HG02884 (cell line): Measurements from ENCODE around the gene BAD.

Experiments used
- ATAC-seq: cut with Tn5 transposase; IDR thresholded peaks from one replicate; pipeline ENCODE4 v1.9.1; 2021; ENCODE audit warnings: mild to moderate bottlenecking, moderate library complexity; ENCODE audit not compliant: unreplicated experiment

The BAD gene

DNA sequence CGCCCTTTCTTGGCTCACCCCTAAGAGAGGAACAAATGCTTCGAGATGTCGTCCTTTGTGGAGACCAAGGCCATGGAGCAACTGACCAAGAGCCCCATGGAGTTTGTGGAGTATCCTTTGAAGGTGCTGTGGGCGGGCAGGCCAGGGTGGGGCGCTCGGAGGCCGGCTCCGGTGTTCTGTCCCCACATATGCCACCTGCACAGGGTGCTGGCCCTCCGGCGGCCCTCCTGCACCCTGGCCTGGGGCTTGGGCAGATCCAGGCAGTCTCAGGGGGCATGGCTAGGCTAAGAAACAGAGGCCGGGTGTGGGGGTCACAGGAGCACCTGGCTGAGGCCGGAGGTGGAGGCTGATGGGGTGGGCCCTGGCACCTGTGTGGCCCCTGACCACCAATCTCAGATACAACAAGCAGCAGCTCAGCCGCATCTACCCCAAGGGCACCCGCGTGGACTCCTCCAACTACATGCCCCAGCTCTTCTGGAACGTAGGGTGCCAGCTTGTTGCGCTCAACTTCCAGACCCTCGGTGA lies 22.8 kb downstream of the BAD start:
- no peak for ATAC-seq

DNA sequence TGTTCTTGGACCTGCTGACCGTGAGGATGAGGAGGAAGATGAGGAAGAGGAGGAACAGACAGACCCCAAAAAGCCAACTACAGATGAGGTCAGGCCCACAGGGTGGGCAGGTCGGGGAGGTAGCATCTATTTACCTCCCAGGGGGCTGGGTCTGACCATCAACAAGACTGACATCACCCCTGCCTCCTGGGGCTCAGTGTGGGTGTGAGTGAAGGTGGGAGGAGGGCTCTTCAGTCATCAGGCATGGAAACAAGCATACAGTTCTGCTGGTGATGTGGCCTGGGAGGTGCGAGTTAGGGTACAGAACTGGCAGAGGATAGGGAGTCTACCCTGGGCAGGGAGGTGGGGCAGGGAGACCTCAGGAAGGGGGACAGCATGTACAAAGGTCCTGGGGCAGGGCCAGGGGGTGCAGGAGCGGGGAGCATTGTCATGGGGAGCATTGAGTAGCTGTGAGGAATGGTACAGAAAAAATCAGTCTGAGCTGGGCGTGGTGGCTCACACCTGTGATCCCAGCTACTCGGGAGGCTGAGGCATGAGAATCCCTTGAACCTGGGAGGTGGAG lies 24.2 kb downstream of the BAD start:
- no peak for ATAC-seq

DNA sequence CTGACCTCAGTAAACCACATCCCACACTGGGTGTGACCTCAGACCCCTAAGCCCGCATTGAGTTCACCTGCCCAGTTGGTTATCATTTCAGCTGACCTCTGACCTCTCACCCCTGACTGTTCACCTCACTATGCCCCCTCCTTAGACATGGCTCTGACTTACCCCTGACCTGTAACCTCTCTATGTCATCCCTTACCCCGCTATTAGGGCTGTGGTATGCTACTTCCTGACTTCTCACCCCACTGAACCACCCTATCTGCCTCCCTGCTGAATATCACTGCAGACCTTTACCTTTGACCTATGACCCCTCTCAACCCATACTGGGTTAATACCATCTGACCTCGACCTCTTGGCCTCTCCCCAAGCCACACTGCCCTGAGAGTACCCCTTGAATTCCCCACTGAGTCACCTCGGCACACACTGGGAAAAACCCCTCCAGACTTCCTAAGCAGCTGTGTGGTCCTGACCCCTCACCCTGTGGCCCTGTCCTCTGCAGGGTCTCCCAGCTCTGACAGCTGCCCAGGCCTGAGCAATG lies 24.9 kb downstream of the BAD start:
- no peak for ATAC-seq

DNA sequence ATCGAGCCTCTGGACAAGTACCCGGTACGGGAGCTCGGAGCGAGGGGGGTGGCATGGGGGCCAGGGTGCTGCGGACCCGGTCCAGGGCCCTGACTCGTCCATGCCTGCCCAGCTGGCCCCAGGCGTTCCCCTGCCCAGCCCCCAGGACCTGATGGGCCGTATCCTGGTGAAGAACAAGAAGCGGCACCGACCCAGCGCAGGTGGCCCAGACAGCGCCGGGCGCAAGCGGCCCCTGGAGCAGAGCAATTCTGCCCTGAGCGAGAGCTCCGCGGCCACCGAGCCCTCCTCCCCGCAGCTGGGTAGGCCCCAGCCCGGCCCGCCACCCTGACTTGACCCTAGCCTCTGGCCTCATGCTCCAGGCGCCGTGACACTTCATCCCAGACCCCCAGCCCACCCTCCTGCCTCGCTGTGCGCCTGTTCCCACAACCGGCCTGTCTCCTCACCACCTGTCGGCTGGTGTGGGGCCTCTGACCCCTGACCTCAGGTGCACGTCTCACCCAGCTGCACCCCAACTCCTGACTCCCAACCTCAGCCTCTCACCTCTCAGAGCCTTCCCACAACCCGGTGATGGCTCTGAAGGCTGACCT lies 25.4 kb downstream of the BAD start:
- ATAC-seq = no peak

DNA sequence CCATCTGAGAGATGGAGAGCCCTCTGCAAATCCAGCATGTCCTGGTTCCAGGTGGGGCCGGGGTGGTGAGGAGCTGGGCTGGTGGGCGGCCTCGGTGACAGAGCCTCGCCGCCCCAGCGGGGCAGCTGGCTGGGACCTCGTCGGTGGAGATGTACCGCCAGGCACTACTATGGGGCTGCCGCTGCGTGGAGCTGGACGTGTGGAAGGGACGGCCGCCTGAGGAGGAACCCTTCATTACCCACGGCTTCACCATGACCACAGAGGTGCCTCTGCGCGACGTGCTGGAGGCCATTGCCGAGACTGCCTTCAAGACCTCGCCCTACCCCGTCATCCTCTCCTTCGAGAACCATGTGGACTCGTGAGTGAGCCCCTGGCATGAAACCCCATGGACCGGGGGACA lies 26.1 kb downstream of the BAD start:
- ATAC-seq = no peak

DNA sequence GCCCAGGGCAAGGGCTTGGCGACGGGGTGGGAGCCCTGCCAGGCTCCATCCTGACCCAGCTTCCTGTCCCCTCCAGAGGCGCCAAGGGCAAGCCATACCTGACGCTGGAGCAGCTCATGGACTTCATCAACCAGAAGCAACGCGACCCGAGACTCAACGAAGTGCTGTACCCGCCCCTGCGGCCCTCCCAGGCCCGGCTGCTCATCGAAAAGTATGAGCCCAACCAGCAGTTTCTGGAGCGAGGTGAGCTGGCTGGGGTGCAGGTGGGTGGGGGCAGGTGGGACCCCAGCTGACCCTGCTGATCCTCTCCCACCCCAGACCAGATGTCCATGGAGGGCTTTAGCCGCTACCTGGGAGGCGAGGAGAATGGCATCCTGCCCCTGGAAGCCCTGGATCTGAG lies 28.2 kb downstream of the BAD start:
- no peak for ATAC-seq

DNA sequence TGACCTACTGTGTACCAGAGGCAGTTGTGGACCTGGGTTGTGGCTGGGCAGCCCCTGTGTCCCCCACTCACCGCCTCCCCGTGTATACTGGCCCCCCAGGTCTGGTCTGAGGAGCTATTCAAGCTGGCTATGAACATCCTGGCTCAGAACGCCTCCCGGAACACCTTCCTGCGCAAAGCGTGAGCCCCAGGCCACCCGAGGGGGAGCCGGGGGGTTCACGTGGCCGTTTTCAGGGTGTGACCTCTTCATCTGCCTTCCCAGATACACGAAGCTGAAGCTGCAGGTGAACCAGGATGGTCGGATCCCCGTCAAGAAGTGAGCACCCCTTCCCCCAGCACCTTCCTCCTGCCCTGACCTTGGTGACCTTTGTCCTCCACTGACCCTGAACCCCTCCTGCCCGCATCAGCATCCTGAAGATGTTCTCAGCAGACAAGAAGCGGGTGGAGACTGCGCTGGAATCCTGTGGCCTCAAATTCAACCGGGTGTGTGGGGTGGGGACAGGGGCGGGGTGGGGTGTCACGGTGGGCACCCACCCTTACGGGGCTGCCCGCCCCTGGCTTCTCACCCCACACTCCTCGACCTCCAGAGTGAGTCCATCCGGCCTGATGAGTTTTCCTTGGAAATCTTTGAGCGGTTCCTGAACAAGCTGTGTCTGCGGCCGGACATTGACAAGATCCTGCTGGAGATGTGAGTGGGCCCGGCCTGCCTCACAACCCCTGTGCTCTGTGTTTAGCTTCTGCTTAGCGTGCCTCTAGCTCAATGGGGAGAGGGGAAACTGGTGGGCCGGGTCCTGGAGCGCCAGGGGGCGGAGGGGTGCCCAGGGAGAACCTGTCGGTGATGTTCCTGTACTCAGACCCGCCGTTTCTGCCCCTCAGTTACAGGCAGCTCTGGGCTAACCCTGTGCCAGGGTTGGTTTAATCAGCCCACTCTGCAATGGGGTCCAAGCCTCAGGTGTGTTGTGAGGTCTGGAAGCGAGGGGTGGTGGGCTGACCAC lies 29.0 kb downstream of the BAD start:
- ATAC-seq = no peak

DNA sequence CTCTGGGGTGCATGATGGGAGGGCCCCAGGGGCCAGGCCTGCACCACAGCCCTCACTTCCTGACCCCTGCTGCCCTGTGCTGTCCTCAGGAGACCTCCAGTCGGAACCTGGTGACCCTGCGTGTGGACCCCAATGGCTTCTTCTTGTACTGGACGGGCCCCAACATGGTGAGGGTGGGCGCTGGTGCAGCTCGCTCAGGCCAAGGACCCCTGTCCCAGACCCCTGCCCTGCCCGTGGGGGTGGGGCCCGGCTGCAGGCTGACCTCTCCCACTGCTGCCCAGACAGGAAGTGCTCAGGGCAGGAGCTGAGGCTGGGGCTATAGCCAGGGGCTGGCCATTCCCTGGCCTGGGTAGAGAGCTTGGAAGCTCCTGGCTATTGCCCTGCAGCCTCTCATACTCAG lies 30.1 kb downstream of the BAD start:
- no peak for ATAC-seq

DNA sequence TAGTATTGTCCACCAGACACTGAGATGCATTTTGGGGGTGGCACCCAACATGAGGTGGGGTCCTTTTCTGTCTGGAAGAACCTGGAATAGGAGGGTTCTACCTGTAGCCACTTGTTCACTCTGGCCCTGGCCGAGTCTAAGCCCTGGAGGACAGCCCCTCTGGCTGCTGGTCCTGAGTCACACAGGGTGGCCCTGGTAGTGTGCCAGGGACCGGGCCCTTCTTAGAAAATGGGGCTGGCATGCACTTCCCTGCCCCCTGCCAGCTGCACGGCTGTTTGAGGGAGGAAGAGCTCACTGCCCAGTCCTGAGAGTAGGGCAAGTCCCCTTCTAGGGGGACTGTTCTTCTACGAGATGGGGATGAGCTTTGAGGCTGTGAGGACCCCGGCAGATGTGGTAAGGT lies 31.0 kb downstream of the BAD start:
- ATAC-seq = no peak

DNA sequence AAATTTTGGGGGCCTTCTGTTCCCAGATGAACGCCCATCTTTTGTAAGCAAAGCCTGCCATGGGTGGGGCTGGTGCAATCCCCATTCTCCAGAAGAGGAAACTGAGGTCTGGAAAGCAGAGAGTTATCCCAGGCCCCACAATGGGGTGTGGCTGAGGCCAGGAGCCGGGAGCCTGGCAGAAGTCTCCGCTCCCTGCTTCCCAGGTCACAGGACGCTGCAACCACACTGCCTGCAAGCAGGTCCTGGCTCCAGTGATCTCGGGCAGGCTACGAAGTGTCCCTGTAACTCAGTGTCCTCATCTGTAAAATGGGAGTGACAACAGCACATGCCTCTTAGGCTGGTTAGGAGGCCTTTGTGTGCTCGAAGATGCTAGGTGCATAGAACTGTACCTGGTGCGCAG lies 31.4 kb downstream of the BAD start:
- ATAC-seq = no peak

DNA sequence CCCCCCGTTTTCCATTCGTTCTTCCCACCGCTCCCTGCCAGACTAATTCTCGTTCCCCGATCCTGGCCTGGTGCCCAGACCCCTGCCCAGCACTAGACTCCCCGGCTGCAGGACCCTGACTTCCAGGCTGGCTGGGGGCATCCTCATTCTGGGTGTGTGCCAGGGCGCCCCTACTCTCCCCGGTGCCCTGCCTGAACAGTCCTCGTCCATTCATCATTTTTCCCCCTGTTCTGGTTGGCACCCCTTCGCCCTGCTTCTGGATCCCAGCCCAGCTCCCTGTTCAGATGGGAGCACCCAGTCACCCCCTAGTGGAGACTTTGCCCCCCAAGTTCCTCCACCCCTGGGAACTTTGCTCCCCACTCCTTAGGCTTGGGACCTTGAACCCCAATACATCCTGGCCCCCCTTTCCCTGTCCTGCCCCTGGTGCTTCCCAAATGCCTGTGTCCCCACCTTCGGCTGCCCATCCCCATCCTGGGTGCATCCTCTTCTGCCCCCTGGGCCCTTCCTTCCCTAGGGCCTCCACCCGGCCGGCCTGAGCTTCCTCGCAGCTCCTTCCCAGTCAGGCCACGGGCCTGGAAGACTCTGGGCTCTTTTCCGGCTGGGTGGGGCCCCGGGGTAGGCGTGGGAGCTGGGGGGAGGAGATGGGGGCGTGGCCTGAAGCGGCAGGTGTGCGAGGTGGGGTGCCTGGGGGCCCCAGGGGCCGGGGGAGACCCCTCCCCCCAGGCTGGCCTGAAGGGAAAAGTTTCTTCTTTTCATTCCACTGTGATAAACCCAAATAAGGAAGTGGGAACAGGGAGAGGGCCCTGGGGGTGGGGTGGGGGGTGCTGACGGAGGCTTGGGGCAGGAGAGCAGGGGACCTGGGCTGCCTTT lies 32.2 kb downstream of the BAD start:
- ATAC-seq = no peak

DNA sequence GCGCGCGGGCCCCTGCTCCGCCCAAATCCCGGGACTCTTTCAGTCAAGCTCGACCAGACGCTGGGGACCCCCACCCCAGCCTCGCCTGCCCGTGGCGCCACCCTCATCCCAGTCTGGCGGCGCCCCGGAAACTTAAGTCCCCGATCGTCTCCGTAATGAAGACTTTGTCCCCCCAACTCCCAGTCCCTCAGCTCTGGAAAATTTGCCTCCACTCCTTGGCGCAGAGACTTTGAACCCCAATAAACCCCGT lies 32.8 kb downstream of the BAD start:
- no peak for ATAC-seq

DNA sequence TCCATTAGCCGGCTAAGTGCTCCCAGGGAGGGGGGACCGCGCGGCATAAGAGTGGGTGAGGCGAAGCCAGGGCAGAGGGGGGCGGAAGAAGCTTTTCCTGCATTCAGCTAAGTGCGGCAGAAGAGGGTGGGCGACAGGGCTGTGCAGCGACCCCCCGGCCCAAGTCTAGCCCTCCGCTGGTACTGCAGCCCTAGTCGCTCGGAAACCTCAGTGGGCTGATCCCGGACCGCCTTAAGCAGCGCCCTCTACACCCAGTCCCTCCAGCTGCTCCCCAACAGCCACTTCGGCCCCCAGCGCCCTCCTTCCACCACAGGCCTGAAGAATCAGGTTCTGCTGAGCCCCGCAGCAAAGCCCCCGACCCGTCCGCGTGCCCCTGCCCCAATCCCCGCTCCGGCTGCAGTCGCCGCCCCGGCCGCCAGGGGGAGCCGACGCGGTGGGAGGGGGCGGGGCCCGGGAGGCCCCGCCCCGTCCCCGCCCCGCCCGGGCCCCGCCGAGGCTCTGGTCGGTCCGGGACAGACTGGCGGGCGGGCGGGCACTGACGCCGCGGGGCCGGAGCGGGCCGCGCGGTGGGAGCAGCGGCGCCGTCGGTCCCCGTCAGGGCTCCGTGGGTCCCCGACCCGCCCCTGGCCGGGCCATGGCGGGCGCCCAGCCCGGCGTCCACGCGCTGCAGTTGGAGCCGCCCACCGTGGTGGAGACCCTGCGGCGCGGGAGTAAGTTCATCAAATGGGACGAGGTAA lies 33.3 kb downstream of the BAD start, which contains the start of gene PLCB3:
PLCB3 (plus strand) TSS at position 515 of the 737 bp plus-strand sequence; CDS start at position 635, 120 bp downstream.
- no peak for ATAC-seq

DNA sequence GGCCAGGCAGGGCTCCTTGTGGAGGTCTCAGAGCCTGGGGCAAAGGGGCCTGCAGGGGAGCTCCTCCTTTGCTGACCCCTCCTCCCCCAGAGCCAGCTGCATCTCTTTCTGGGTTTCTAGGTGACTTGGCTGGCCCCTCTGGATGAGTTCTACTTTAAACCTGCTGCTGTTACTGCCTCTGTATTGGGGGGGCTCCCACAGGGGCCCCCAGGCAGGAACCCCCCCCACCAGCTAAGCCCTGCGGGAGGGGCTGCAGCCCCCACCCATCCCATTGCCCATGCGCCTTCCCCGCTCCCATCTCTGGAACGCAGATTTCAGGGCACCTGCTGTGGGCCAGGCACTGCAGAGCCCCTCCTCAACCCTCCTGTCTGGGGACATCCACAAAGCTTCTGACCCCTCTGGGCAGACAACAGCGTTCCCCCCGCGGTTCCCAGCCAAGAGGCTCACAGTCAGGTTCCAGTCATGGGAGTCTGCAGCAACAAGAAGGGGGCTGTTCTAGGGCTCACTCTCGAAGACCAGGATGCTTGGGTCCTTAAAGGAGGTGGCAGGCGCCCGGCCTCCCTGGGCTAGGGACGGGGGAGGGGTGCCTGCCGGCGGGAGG lies 34.0 kb downstream of the BAD start:
- ATAC-seq = no peak

DNA sequence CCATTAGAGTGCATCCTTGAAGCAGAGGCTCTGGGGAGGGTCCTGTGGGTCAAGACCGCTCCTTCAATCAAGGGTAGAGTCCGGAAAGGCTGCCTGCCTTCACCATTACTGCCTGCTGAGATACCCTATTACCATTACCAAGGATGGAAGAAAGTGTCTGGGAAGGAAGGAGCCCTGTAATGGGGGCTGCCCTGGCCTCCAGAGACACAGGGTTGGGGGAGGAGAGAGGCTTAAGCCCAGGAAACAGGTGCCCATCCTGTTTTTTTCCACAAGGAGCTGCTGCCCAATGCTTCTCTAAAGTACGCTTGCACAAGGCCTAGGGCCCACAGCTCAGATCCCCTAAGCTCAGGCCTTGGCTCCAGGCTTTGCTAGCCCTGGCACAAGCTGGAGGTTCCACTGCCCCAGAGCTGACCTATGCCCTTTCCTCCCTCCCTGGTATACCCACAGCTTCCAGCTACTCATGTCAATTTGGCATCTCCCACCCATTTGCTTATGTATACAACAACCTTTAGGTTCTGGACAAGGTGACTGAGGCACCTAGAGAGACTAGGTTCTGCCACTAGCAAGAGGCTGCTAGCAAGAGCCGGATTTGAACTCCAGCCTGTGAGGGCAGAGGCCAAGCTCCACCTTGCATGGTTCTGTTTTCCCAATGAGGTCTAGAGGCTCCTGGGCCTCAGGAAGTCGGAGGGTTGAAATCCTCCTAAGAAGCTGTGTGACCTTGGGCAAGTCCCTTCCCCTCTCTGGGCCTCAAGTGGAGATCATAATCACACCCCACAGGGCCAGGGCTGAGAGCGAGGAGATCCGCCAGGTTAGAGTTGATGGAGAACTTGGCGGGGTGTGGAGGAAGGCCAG lies 34.7 kb downstream of the BAD start:
- no peak for ATAC-seq

DNA sequence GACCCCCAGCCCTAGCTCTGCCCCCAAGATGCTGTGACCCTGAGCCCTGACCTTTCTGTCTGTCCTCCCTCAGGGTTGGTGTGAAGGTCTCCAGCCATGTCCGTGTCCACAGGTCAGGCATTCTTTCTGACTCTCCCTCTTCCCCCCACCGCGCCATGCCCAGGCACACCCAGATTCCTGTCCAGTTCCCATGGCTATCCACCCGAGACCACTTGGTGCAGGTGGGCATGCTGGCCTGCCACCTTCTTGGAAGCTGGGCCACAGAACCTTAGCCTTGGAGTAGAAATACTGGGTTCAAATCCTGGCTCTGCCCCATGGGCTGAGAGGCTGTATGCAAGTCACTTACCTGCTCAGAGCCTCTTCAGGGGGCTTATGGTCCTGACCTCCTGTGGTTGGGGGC lies 35.4 kb downstream of the BAD start:
- no peak for ATAC-seq

DNA sequence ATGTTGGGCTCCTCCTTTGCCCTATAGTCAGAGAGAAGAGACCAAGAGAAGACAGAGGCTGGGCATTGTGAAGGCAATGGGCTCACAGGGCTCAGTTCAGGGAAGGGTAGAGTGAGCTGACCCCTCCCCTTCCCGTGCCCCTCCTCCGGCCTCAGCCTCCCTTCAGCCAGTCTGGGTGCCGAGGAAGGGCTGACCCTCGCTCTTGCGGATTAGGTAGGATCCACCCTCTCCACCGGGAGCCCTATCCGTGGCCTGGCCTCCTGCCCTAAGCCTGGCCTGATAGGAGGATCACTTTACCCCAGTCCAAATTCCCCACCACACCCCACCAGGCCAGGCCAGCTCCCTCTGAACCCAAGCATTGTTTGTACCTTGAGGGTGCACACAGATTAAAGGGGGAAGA lies 35.9 kb downstream of the BAD start:
- ATAC-seq = no peak

DNA sequence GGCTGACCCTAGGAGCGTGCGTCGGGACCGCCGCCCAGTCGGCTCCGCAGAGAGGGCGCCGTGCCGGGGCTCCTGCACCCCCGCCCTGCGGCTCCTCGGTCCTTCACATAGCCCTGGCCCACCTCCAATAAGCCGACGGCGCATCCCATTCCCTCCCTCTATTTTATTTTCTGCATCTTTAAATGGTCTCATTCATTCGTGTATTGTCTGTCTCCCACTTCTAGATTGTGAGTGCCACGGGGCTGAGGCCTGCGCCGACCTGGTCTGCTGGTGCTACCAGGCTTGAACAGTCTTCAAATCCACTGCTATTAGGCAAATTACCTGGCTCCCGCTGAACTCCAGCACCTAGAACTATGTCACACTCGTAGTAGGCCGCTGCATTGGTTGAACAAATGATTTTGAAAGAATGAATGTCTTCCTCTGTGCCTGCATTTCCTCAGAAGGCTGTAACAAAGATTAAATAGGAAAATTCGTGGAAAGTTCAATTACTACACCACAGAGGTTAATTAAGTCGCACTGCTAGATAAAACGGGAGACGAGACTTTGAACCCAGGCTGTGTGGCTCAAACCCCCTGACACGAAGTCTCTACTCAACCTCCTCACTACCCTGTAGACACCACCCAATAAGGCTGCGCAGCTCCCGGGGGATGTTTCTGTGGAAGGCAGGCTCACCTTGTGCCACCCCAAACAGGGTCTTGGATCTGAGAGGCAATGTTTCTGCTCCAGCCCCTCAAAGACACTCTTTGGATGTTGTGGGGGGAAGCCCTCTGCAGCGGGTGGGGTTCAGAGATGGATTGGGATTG lies 36.5 kb downstream of the BAD start:
- no peak for ATAC-seq
